Transverse colon (tissue), 4 donors: Measurements from ENCODE around the gene STIM1.

Experiments used
- CTCF ChIP-seq, 5 experiments: fragments of 200-600 bp in 3 of 5; fragments of 450-650 bp in 2 of 5; sonication (generic) in 3 of 5; IDR thresholded peaks; 1 replicate in 2 of 5; 2 replicates in 3 of 5; pipeline ENCODE4 v1.5.1; 2016 to 2017; ENCODE audit warnings: antibody characterized with exemption in 5 of 5, inconsistent platforms in 3 of 5, mild to moderate bottlenecking in 2 of 5, moderate library complexity in 1 of 5
- EP300 ChIP-seq: sonication (generic); formaldehyde crosslinking; IDR thresholded peaks from one replicate; pipeline ENCODE4 v1.6.1; 2017; ENCODE audit warnings: antibody characterized with exemption, low read depth
- POLR2AphosphoS5 ChIP-seq, 3 donors: sonication (generic); formaldehyde crosslinking; IDR thresholded peaks; one replicate each; pipeline ENCODE4 v1.6.1; 2016; ENCODE audit warnings: antibody characterized with exemption in 3 of 3

- TF ChIP-seq CTCF (IDR thresholded peaks at IDR 0.05), result no peak
- no peak for TF ChIP-seq EP300
- TF ChIP-seq POLR2AphosphoS5 (IDR thresholded peaks at IDR 0.05), result no peak
These were observed 139.8 kb downstream of the STIM1 start for GRCh38 chr11:3995307-3995706.
